Activated CD4-positive, alpha-beta T cell treated with anti-CD3 and anti-CD28 coated beads, Interleukin-2, amount 50 U/mL, for 16 hours (primary cell): ENCODE results near the gene OR6A2.

Experiments used
- DNase-seq: peaks from one replicate; pipeline ENCODE4 v3.0.0-alpha.2; 2020

Gene OR6A2

GRCh38 chr11:6755303-6755952, 44.1 kb downstream of the OR6A2 start:
- DNase-seq = no peak

- no peak for DNase-seq
Observed at GRCh38 chr11:6747097-6747668, 52.3 kb downstream of the OR6A2 start.

- no peak for DNase-seq
Observed at GRCh38 chr11:6746626-6747025, 52.9 kb downstream of the OR6A2 start.

- DNase-seq = peak; percentile 76
Observed at GRCh38 chr11:6746086-6746618, 53.3 kb downstream of the OR6A2 start.

GRCh38 chr11:6745465-6746015, 53.9 kb downstream of the OR6A2 start:
- DNase-seq = peak; percentile 62

GRCh38 chr11:6745018-6745417, 54.5 kb downstream of the OR6A2 start:
- no peak for DNase-seq

GRCh38 chr11:6742260-6742659, 57.2 kb downstream of the OR6A2 start:
- no peak for DNase-seq
